Left renal pelvis (tissue), 4 donors: ENCODE data around the gene SESN3. TPM values are rescaled to one million over a fixed set of nuclear protein-coding genes. Genes with fewer than 3 reads are reported as not detected.
A peak's percentile ranks its signal among the peaks of the same experiment; 100 is the strongest.
"Not testable (repeated sequence)": the region's sequence is repeated elsewhere in the genome, so short reads cannot be mapped to it uniquely, and the experiment has no call there.

Source experiments
- DNase-seq, 4 donors: peaks; one replicate each; pipeline ENCODE4 v3.0.0-alpha.2; 2013; ENCODE audit warnings: low read depth in 4 of 4, low spot score in 3 of 4
- polyA plus RNA-seq, 4 donors: library from polyadenylated mRNA; unstranded; fragments of 120-200 nt; gene quantifications; one replicate each; pipeline ENCODE4 v1.2.1, GENCODE V29; 2013; ENCODE audit not compliant: insufficient read length in 4 of 4

SESN3 gene, protein sequence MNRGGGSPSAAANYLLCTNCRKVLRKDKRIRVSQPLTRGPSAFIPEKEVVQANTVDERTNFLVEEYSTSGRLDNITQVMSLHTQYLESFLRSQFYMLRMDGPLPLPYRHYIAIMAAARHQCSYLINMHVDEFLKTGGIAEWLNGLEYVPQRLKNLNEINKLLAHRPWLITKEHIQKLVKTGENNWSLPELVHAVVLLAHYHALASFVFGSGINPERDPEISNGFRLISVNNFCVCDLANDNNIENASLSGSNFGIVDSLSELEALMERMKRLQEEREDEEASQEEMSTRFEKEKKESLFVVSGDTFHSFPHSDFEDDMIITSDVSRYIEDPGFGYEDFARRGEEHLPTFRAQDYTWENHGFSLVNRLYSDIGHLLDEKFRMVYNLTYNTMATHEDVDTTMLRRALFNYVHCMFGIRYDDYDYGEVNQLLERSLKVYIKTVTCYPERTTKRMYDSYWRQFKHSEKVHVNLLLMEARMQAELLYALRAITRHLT
- polyA plus RNA-seq = 10 to 100 TPM; 70.1 to 99.9 (median 75.7) TPM

- DNase-seq = peak; percentile 97 to 99 (median 98)
Measured at GRCh38 chr11:95231127-95231880, at the start of gene SESN3. Gene SESN3 (minus strand): TSS chr11:95231202. CDS start chr11:95230860, 342 bp downstream.

DNA sequence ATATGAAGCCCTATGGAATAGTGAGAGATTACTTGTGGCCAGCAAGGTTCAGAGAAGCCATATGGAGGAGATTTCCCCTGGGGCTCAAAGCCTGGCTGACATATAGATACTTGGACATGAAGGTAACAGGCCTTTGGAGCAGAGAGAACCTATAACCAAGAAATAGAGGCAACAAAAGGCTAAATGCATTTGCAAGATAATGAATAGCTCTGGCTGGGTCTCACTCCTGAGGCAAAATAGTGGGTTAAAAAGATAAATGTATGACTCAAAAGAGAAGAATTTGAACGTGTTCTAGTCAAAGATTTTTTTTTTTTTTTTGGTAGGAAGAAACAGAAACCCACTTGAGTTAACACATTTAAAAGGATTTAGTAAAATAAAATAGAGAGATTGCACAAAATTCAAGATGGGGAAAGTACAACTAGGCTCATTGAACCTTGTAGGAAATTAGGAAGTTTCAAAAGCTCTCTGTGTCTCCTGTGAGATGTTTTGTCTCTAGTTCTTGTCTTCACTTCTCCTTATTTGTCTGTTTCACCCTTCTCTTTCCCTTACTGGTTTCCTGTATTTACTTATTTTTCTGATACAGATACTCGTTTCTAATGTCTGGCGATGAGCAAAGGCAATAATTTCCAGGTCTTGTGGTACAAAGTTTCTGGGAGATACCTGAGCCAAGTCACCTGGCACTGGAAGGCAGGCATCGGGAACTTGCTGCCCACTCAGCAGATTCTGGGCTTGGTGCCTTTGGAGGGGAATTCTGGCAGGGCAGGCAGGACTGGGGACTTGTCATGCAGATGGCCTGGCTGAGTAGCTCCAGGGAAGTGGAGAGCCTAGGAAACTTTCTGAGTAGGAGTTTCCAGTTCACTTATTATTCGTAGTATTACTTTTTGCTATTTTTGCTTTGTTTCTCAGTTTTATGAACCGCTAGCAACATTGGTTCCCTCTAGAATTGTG, 49.2 kb upstream of the SESN3 start:
- DNase-seq = no peak

DNA sequence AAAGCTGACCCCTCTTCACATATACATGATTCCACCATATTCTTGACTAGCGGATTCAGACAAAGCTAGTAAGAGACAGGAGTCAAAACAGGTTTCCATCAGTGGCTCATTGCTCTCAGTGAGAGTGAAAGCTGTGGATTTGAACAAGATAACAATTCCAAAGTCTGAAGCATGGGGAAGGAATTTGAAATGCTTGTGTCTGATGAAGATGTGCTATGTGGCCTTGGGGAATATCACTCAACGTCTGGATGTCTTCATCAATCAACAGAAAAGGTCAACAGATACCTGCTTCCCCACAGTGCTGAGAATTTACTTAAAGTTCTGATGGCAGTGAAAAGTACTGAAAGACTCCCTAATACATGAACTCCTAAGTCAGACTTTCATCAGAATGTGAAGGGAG, 46.9 kb upstream of the SESN3 start:
- DNase-seq = no peak

DNA sequence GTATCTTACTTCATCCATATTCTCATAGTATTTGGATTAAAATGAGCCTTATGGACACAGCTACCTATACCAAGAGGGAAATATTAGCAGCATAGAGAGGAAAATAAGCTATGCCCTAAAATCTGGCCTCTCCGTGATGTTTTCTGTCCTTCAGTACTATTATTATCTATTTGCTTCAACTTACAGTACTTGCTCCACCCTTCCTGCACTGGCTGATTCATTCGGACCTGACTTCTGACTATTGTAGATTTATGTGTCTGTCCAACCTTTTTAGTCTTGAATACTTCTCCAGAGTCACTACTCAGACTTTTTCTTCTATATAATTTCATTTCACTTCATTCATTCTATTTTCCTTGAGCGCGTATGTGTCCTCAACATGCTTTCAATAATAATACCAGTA, 45.1 kb upstream of the SESN3 start:
- no peak for DNase-seq

GRCh38 chr11:95273618-95274017, 42.6 kb upstream of the SESN3 start:
- not testable (repeated sequence) for DNase-seq

- DNase-seq = no peak
Measured at GRCh38 chr11:95269036-95269819, 38.2 kb upstream of the SESN3 start.

- no peak for DNase-seq
Measured at GRCh38 chr11:95268391-95268790, 37.4 kb upstream of the SESN3 start.

GRCh38 chr11:95267601-95268213, 36.7 kb upstream of the SESN3 start:
- no peak for DNase-seq

GRCh38 chr11:95266751-95267374, 35.9 kb upstream of the SESN3 start:
- no peak for DNase-seq

- no peak for DNase-seq
Measured at GRCh38 chr11:95264881-95265280, 33.9 kb upstream of the SESN3 start.

DNA sequence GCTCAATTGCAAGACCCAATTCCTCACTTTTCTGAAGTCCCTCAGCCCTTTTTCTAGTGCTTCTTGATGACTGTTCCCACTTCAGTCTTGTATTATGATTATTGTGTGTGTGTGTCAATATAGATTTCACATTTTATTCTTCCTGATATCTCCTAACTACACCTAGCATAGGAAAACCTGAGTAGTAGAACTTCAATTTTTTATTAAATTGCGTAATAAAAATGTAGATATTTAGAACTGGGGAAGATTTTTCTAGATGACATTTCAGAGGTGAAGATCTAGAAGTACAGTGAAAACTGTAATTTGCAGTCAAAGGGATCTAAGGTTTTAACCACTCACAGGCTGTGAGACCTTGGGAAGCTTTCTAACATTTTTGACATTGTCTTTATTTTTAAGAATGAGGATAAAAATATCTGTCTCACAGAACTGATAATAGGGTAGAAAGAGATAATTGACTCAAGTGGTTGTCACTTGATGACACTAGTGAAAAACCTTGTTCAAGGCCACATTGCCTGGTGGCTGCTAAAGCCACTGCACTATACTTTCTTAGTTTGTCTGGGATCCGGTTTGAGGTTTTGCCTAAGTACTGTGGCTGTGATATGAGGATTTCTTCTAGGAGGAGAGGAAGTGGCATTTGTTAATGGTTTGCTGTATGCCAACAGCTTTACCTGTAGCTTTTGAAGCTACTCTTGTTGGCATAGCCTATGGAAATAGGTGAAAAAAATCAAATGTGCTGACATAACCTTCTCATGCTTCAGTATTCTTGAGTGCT, 32.2 kb upstream of the SESN3 start:
- DNase-seq = no peak

DNA sequence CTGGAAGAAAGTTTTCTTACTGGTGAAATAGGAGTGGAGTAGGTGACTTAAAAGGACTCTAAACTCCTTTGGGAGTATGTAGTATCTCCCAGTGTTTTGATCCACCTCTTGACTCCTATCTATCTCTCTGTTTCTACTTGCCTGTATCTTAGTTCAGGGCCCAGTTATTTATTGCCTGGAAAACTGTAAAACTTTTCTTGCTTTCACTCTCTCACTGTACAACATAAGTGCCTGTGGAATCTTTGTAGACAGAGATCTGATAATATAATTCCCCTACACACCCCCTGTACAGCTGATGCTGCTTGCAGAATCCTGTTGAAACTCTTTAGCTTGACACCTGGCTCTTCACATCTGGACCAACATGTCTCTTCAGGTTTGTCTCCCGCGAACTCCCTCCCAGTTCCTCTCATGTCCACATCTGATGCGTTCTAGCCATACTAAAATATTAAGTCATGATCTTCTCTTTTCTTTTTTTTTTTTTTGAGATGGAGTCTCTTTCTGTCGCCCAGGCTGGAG, 26.5 kb upstream of the SESN3 start:
- DNase-seq = no peak

- DNase-seq = no peak
Measured at GRCh38 chr11:95256321-95256779, 25.3 kb upstream of the SESN3 start.

DNA sequence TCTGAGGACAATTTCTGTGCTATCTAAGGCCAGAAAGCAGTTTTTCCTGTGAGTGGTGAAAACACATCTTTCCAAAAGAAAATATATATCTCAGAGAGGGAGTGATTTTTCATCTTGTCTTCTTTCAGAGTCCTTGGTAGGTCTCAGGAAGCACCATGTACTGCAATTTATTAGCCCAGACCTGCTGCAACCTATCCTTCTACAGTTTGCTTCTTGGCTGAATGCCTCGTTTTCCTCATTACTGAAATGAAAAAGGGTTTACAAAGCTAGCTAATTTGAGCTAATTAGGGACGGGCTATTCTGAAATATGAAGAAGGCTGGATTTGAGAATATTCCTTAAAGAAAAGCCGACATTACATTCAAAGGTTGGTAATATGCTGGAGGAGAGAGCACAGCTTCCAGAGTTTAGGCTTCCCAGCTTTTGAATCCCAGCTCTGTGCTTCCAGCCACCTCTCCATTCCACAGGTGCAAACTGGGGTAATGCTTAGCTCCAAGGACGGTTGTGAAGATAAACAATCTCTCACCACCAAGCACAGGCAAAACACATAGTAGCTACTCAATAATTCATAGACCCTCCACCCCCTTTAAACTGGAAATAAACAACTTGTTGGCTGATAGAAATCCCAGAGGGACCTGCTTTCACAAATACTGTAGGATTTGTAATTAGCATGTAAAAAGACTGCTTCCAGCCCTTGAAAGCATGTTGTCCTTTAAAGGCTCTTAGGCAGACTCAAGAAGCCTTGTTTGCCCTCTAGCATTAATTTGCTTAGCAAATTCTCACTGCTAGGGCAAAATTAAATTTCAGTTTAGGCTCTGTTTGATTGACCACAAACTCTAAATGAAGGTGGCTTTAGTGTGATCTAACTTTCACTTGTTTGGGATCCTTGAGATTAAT, 24.5 kb upstream of the SESN3 start:
- no peak for DNase-seq

DNA sequence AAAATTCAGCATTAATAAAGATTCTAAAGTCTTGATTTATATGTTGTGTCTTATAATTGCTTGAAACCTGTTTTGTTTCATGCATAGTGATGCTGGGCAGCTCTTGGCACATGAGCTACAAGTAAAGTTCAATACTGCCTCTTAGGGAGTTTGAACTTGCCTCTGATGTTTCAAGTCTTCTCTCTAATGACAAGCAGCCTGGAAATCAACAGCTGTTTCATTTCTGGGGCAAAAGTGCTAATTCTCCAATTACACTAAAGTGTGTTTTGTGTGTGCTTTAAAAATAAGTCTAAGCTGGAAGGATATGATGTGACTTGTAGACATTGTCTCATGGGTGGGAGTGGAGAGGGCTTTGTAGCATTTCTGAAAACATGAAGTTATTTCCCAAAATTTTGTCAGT, 23.7 kb upstream of the SESN3 start:
- no peak for DNase-seq

DNA sequence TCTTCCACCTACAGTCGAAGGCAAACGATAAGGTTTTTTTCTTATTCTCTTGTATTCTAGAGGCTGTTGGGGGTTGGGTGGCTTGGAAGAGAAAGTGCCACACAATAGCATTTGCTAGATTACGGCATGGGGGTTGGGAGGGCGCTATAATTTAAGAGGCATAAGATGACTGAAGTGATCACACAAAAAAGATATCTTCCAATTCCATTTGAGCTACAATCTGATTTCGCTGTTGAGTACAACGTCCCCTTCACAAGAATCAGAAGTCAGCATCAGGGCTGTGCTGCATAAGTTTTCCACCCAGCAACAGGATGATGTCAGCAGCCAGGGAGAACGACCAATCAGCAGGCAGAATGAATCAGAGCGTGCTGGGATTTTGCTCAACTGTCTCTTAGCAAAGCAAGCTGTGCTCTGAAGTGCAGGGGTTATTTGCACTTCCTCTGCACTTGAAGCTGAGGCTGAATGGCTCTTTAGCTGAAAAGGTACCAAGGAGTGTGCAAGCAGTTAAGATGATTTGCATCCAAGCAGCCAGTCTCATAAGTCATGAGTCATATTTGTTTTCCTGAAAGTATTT, 23.2 kb upstream of the SESN3 start:
- peak in 3 of 4 donors; percentile 74 to 90 (median 83) for DNase-seq
